Skeletal muscle satellite cell (primary cell): ENCODE measurements around the gene APC2.

Experiments
- H3K27me3 ChIP-seq: 2 replicates; pipeline ENCODE4 v1.7.0; 2013; ENCODE audit warnings: low read length; ENCODE audit not compliant: control insufficient read depth, insufficient read depth
- H3K36me3 ChIP-seq: 2 replicates; pipeline ENCODE4 v1.7.0; 2013; ENCODE audit warnings: mild to moderate bottlenecking, control low read depth, low read length; ENCODE audit not compliant: insufficient read depth
- H3K4me1 ChIP-seq: 2 replicates; pipeline ENCODE4 v1.7.0; 2013; ENCODE audit warnings: low read length; ENCODE audit not compliant: control insufficient read depth, insufficient read depth
- H3K4me2 ChIP-seq: 2 replicates; pipeline ENCODE4 v1.7.0; 2013; ENCODE audit warnings: mild to moderate bottlenecking, low read length
- H3K4me3 ChIP-seq: 2 replicates; pipeline ENCODE4 v1.7.0; 2013; ENCODE audit warnings: low read length
- H3K9ac ChIP-seq: 2 replicates; pipeline ENCODE4 v1.7.0; 2013; ENCODE audit warnings: mild to moderate bottlenecking, low read depth, low read length, moderate library complexity
- H3K9me3 ChIP-seq: replicated peaks from 2 replicates; pipeline ENCODE4 v1.7.0; 2013; ENCODE audit warnings: mild to moderate bottlenecking, control low read depth, low read length

The APC2 gene

DNA sequence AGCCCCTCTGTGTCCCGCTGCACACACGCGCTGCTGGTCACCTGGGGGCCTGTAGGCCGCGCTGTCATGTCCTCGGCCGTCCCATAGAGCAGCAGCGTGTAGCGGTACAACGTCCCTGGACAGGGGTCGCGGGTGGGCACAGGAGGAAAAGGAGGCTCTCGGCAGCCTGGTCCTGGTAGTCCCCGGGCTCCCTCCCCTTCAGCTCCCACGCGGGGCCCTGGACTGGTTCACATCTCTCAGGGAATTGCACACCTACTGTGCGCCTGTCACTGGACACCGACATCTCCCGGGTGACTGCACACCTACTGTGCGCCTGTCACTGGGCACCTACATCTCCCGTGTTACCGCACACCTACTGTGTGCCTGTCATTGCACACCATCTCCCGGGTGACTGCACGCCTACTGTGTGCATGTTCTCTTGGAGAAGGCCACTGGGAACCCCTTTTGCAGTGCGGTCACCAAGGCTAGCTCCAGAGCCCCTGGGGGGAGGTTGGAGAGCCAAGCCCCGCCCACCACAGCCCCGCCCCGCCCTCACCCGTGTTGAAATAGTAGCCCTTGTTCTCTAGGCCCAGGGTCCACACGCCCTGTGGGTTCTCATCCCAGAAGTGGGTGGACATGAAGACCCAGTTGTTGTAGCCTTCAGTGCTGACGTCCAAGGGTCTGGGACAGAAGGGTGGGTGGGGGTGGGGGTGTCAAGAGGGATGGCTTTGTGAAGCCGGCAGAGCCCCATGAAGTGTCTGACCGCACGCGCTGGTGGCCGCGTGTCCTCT, 32.6 kb downstream of the APC2 start:
- H3K27me3 ChIP-seq = no peaks in the 10 kb centered on the region
- no peak overlapping the region for H3K9ac ChIP-seq
- H3K9me3 ChIP-seq = no peaks in the 10 kb centered on the region
- H3K4me3 ChIP-seq = no peak overlapping the region
- H3K4me2 ChIP-seq = no peak overlapping the region
- no peaks in the 10 kb centered on the region for H3K36me3 ChIP-seq
- H3K4me1 ChIP-seq = no peaks in the 10 kb centered on the region

DNA sequence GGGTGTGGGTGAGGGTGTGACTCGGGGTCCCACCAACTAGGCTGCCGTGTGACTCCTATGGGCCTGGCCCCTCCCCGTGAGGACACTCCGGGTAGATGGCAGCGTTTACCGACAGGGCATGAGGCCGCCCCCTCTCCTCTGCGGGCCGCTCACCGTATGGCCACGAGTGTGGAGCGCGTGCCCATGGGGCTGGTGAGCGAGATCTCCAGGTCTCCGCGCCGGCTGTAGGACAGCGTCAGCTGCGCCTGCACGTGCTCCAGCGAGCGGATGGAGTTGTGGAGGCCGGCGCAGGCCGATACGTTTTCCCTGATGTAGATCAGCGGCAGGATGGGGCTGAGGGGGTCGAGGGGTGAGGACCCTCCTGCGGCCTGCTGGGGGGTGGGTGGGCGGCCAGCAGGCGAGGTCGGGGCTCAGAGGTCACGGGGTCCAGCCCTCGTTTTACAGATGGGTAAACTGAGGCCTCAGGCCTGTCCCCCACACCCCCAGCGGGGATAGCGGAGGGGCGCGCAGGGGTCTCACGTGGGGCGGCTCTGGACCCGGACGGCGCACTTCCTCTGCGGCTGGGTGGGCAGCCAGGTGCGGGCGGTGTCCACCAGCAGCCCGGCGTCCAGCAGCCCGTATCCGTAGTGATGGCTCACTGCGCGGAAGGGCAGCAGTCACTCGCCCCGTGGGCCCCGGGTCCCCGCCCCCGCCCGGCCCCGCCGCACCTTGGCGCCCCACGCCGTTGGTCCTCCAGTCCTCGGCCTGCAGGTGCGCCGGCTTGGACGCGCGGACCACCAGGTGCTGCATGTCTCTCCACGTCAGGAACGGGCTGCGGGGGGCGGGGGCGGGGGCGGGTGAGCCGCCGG, 33.4 kb downstream of the APC2 start:
- Histone ChIP-seq H3K36me3 (no peaks in the 10 kb centered on the region), H3K4me3 (no peak overlapping the region), H3K4me1 (no peaks in the 10 kb centered on the region), H3K27me3 (no peaks in the 10 kb centered on the region), H3K9ac (no peak overlapping the region), H3K4me2 (no peak overlapping the region), H3K9me3 (no peaks in the 10 kb centered on the region)

DNA sequence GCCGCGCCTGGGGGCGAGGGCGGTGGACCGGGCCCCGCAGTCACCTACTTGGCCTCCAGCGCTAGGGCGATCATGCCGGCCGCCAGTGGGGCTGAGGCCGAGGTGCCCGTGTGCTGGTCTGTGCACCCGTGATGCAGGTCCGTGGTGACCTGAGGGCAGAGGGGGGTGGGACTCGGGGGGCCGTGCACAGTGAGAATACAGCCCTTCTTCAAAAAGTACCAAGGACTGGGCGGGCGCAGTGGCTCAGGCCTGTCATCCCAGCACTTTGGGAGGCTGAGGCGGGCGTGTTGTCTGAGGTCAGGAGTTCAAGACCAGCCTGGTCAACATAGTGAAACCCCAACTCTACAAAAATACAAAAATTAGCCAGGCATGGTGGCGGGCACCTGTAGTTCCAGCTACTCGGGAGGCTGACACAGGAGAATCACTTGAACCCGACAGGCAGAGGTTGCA, 34.1 kb downstream of the APC2 start:
- Histone ChIP-seq H3K9me3 (no peaks in the 10 kb centered on the region), H3K4me1 (no peaks in the 10 kb centered on the region)

DNA sequence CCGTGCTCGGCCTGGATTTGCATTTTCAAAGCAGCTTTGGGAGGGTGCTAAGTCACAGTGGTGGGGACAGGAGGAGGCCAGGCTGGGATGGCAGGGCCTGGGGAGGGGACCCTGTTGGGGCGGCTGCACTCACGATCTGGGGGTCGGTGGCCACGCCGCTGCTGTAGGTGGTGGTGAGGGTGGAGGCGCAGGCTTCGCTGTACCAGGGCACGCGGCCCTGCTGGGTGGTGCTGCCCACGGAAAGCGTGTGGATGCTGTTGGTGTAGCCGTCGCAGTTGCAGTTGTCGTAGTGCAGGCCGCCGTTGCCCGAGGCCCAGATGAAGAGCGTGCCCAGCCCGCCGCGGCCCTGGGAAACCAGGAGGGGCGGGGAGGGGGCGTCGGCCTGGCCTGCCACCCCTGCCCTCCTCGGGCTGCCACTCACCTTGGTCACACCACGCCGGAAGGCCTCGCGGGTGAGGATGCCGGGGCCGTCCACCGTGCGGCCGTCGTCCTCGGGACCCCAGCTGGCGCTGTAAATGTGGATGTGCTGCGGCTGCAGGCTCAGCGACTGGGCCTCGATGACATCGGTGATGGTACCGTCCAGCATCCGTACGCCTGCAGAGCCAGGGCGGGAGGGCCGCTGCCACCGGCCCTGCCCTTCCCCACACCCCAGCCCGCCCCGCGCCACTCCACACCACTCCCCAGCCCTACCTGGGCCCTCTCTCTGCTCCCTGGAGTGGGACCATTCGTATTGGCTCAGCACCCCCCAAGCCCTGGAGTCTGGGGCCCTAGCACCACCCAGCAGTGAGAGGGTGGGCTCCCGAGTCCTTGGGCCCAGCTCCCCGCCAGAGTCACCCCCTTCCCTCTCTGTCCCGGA, 37.0 kb downstream of the APC2 start:
- no peak overlapping the region for H3K4me3 ChIP-seq
- no peak overlapping the region for H3K4me2 ChIP-seq
- no peaks in the 10 kb centered on the region for H3K9me3 ChIP-seq
- no peaks in the 10 kb centered on the region for H3K36me3 ChIP-seq
- peaks cover 15% of the 10 kb centered on the region for H3K4me1 ChIP-seq
- H3K27me3 ChIP-seq = peaks cover 8% of the 10 kb centered on the region
- H3K9ac ChIP-seq = no peak overlapping the region

More for the DNA sequence above, 34.1 kb downstream of the APC2 start:
- Histone ChIP-seq H3K27me3 (no peaks in the 10 kb centered on the region), H3K9ac (no peak overlapping the region), H3K4me3 (no peak overlapping the region), H3K36me3 (no peaks in the 10 kb centered on the region), H3K4me2 (no peak overlapping the region)

DNA sequence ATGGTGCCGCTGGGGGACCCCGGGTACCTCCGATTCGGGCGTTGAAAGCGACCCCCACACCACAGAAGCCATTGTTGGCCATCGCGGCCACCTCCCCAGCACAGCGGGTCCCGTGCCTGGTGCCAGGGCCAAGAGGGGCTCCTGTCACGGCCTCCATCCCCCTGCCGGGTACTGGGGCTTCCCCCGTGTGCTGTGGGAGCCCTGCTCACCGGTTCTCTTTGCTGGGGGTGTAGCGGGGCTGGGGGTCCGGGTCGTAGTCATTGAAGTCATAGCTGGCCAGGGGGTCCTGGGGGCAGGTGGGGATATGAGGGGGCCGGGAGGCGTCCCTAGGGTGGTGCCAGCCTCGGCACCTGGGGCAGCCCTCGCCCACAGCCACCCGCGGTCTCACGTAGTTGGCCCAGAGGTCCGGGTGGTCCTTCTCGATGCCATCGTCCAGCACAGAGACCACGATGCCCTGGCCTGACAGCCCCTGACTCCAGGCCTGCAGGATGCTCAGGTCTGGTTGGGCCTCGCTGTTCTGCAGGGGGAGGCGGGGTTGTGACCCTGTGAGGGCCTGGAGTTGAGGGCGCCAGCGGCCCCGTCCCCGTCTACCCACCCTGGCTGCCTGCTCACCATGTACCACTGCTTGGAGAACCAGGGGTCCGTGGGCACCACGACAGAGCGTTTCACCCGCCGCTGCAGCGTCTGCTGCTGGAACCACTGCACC, 37.8 kb downstream of the APC2 start:
- H3K4me3 ChIP-seq = no peak overlapping the region
- H3K27me3 ChIP-seq = peaks cover 8% of the 10 kb centered on the region
- peaks cover 15% of the 10 kb centered on the region for H3K4me1 ChIP-seq
- no peaks in the 10 kb centered on the region for H3K36me3 ChIP-seq
- no peaks in the 10 kb centered on the region for H3K9me3 ChIP-seq
- H3K9ac ChIP-seq = no peak overlapping the region
- no peak overlapping the region for H3K4me2 ChIP-seq

DNA sequence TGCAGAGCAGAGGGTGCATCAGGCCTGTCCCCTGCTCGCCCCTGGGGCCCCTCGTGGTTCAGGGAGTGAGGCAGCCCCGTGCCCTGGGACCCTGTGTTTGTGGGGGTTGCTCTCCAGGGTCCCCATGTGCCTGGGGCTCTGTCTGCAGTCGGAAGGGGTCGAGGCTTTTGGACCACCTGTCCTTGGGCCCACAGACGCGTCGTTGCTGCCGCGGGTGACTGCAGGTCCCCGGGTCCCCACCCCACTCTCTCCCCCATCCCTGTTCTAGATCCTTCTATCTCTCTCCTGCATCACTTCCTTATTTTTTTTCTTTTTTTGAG, 38.3 kb downstream of the APC2 start:
- no peaks in the 10 kb centered on the region for H3K9me3 ChIP-seq
- H3K9ac ChIP-seq = no peak overlapping the region
- H3K27me3 ChIP-seq = peaks cover 8% of the 10 kb centered on the region
- no peak overlapping the region for H3K4me2 ChIP-seq
- H3K36me3 ChIP-seq = no peaks in the 10 kb centered on the region
- H3K4me1 ChIP-seq = peaks cover 15% of the 10 kb centered on the region
- H3K4me3 ChIP-seq = no peak overlapping the region

DNA sequence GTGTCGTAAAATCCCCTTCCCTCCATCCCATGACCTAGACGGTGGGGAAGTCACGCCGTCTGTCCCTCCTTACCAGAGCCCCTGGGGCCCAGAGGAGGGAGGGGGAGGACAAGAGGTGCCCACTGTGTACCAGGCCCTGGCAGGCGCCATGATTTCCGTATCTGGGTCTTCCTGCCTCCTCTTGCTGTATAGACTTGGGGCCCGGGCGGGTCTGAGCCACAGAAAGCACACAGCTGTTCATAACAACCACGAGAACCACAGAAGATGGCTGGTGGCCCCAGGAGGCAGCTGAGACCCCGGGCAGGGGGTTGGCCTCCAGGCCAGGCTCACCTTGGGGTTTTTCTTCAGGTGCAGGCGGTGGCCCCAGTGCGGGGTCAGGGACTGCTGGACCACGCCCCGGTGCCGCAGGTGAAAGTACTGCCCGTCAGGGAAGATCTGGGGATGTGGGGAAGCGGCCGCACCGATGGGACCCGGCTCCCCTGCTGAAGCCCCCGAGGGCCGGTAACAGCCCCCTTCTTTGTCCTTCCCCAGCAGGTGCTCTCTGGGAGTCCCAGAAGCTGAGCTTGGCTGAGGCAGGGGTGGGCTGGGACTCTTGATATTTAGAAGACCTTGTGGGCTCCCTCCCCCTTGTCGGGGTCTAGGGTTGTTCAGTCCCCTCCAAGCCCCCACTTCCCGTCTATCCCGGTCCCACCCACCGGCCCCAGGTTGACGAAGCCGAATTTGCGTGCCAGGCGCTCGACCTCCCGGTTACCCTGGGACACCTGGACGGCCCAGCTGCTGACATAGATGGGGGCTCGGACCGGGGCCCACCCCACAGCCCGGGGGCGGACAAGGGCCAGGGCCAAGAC, 39.8 kb downstream of the APC2 start:
- peak overlapping the region; percentile 94 for H3K4me3 ChIP-seq

DNA sequence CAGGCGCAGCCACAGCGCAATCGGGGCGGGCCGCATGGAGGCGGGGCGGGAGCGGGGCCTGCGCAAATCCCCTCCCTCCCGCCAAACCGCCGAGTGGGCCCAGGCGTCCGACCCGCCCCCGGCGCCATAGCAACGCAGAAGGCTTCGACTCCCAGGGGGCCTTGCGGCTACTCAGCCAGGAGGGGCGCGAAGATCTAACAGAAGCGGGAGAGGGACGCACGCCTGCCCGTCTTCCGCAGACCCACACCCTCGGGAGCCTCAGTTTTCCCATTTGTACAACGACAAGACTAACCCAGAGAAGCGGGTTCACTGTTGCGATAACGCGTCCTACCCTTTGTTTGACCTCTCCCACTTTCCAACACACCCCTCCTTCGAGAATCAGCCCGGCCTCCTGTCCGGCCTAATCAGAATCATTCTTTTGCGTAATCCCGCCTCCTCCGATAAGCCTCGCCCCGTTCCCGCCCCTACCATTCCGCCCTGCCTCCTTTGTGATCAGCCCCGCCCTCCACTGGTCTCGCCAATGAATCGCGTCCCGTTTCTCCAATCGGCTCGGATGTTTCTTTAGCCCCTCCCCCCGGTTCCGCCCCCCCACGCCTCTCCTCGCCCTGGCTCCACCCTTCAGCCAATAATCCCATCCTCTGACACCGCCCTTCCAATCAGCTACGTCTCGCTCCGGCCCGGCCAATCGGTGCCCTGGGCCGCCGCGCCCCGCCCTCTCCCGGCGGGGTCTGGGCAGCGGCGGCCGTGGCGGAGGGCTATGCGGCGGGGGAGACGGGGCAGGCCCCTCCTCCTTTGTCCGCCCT, 40.6 kb downstream of the APC2 start, which contains the start of gene PCSK4:
PCSK4 (minus strand) TSS at position 40 of the 803 bp plus-strand sequence; CDS start at position 36, 4 bp downstream.
- H3K4me2 ChIP-seq = peak within 1 kb of the TSS; percentile 100
- peak within 1 kb of the TSS; percentile 94 for H3K4me3 ChIP-seq
- peaks cover 15% of the 10 kb centered on the region for H3K4me1 ChIP-seq
- H3K27me3 ChIP-seq = peaks cover 15% of the 10 kb centered on the region
- H3K9me3 ChIP-seq = no peaks in the 10 kb centered on the region
- no peaks in the 10 kb centered on the region for H3K36me3 ChIP-seq
- H3K9ac ChIP-seq = peak within 1 kb of the TSS; percentile 65

More for the DNA sequence above, 39.8 kb downstream of the APC2 start:
- Histone ChIP-seq H3K4me1 (peaks cover 15% of the 10 kb centered on the region), H3K9me3 (no peaks in the 10 kb centered on the region), H3K4me2 (peak overlapping the region; percentile 100), H3K36me3 (no peaks in the 10 kb centered on the region), H3K27me3 (peaks cover 15% of the 10 kb centered on the region), H3K9ac (peak overlapping the region; percentile 65)

DNA sequence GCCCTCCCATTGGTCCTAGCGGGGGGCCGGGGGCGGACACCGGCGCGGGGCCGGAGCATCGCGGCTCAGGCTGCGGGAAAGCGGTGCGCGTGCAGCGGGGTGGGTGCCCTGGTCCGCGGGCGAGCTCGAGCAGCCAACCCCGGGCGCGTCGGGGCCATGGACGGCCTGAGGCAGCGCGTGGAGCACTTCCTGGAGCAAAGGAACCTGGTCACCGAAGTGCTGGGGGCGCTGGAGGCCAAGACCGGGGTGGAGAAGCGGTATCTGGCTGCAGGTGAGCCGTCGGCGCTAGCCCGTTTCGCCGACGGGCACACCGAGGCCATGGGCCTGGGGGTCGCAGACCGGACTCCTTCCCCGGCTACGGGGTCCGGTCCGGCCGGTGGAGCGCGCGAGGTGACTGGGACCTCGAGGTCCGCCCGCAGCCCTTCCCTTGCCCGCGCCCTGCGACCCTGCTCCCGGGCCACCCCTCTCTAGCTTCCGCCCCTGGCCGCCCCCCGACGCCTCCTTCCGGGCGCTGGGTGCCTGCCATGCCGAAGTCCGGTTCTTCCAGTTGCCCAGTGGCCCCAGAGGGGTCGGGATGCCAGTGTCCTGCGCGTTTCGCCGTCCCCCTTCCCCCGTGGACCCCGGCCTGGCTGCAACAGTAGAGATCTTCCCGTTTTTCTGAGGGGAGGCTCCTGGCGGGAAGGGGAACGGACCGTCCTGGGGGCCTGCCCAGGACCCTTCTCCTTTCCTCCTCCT, 41.4 kb downstream of the APC2 start, which contains the start of gene REEP6:
REEP6 (plus strand) TSS at position 68 of the 735 bp plus-strand sequence; CDS start at position 157, 89 bp downstream.
- H3K4me3 ChIP-seq = peak within 1 kb of the TSS; percentile 94
- peaks cover 15% of the 10 kb centered on the region for H3K27me3 ChIP-seq
- H3K4me2 ChIP-seq = peak within 1 kb of the TSS; percentile 100
- peaks cover 15% of the 10 kb centered on the region for H3K4me1 ChIP-seq
- no peaks in the 10 kb centered on the region for H3K36me3 ChIP-seq
- H3K9ac ChIP-seq = peak within 1 kb of the TSS; percentile 65
- no peaks in the 10 kb centered on the region for H3K9me3 ChIP-seq
